IPS DF 6.9 (cell line): Measurements from ENCODE around the gene OR8J3.
"Not testable (repeated sequence)": the region's sequence is repeated elsewhere in the genome, so short reads cannot be mapped to it uniquely, and the experiment has no call there.

Experiments used
- DNase-seq: peaks from one replicate; pipeline ENCODE4 v3.0.0-alpha.2; 2013; ENCODE audit warnings: low read depth, low spot score
- H3K27ac ChIP-seq: one replicate; pipeline ENCODE4 v1.5.1; 2013; ENCODE audit warnings: low read length, control low read depth
- H3K27me3 ChIP-seq: 2 replicates; pipeline ENCODE4 v1.6.1; 2013; ENCODE audit warnings: mild to moderate bottlenecking, low read length; ENCODE audit not compliant: control insufficient read depth, insufficient read depth
- H3K36me3 ChIP-seq: 2 replicates; pipeline ENCODE4 v1.6.1; 2013; ENCODE audit warnings: low read length; ENCODE audit not compliant: control insufficient read depth, insufficient read depth
- H3K4me1 ChIP-seq: 2 replicates; pipeline ENCODE4 v1.6.1; 2013; ENCODE audit warnings: low read length; ENCODE audit not compliant: control insufficient read depth, insufficient read depth
- H3K4me3 ChIP-seq: 2 replicates; pipeline ENCODE4 v1.5.1; 2013; ENCODE audit warnings: mild to moderate bottlenecking, low read length
- H3K9me3 ChIP-seq: 2 replicates; pipeline ENCODE4 v1.6.1; 2013; ENCODE audit warnings: low read length, inconsistent platforms; ENCODE audit not compliant: control insufficient read depth, insufficient read depth
- WGBS: extraction: QIAGEN DNeasy Blood & Tissue Kit; methylation state at CpG from one replicate; pipeline ENCODE4 v1.1.7; 2013; ENCODE audit warnings: mixed read lengths, missing lambda C conversion rate; ENCODE audit not compliant: insufficient read length, insufficient coverage; 5-methylcytosine and 5-hydroxymethylcytosine counted together

The OR8J3 gene

GRCh38 chr11:56140151-56140661 lies at the start of gene OR8J3:
Gene OR8J3, minus strand, starts transcription at chr11:56140201. Its CDS starts 2,483 bp downstream, at chr11:56137718.
- no peak within 1 kb of the TSS for H3K4me3 ChIP-seq
- H3K27ac ChIP-seq, result no peak within 1 kb of the TSS
- H3K36me3 ChIP-seq, result no peaks in the 10 kb centered on the region
- no peaks in the 10 kb centered on the region for H3K27me3 ChIP-seq
- H3K9me3 ChIP-seq, result no peaks in the 10 kb centered on the region
- DNase-seq, result no peak
- H3K4me1 ChIP-seq, result no peaks in the 10 kb centered on the region

- H3K4me3 ChIP-seq, result no peak overlapping the region
- no peaks in the 10 kb centered on the region for H3K27me3 ChIP-seq
- WGBS, result no CpG with 5 or more reads among the region's 3 CpGs
- no peaks in the 10 kb centered on the region for H3K4me1 ChIP-seq
- H3K36me3 ChIP-seq, result no peaks in the 10 kb centered on the region
- no peaks in the 10 kb centered on the region for H3K9me3 ChIP-seq
- DNase-seq, result no peak
- H3K27ac ChIP-seq, result no peak overlapping the region
Observed at GRCh38 chr11:56188602-56189001, 48.6 kb upstream of the OR8J3 start.

- H3K27me3 ChIP-seq, result no peaks in the 10 kb centered on the region
- no peaks in the 10 kb centered on the region for H3K36me3 ChIP-seq
- no peaks in the 10 kb centered on the region for H3K4me1 ChIP-seq
- H3K9me3 ChIP-seq, result no peaks in the 10 kb centered on the region
- H3K27ac ChIP-seq, result no peak overlapping the region
- H3K4me3 ChIP-seq, result no peak overlapping the region
- no peak for DNase-seq
Observed at GRCh38 chr11:56183459-56183858, 43.5 kb upstream of the OR8J3 start.

GRCh38 chr11:56176318-56176717 lies 36.3 kb upstream of the OR8J3 start, which contains the start of gene OR5J2:
Gene OR5J2, plus strand, starts transcription at chr11:56176618. Its CDS starts 0 bp downstream, at chr11:56176618.
- Histone ChIP-seq H3K27me3 (no peaks in the 10 kb centered on the region), H3K27ac (no peak within 1 kb of the TSS), H3K4me1 (no peaks in the 10 kb centered on the region), H3K9me3 (no peaks in the 10 kb centered on the region), H3K36me3 (no peaks in the 10 kb centered on the region), H3K4me3 (no peak within 1 kb of the TSS)
- no peak for DNase-seq
- WGBS, result no CpG with 5 or more reads among the region's 1 CpG

GRCh38 chr11:56172256-56172830 lies 32.3 kb upstream of the OR8J3 start:
- WGBS, result 100% methylated on average over 1 of the region's 3 CpGs
- no peak overlapping the region for H3K4me3 ChIP-seq
- H3K27me3 ChIP-seq, result no peaks in the 10 kb centered on the region
- DNase-seq, result no peak
- H3K4me1 ChIP-seq, result no peaks in the 10 kb centered on the region
- H3K36me3 ChIP-seq, result no peaks in the 10 kb centered on the region
- no peaks in the 10 kb centered on the region for H3K9me3 ChIP-seq
- no peak overlapping the region for H3K27ac ChIP-seq

GRCh38 chr11:56163804-56164203 lies 23.8 kb upstream of the OR8J3 start:
- Histone ChIP-seq H3K27ac (no peak overlapping the region), H3K4me1 (no peaks in the 10 kb centered on the region), H3K36me3 (no peaks in the 10 kb centered on the region), H3K4me3 (no peak overlapping the region), H3K27me3 (no peaks in the 10 kb centered on the region), H3K9me3 (no peaks in the 10 kb centered on the region)
- DNase-seq, result no peak
- WGBS, result no CpG with 5 or more reads among the region's 3 CpGs

- no peak for DNase-seq
- H3K4me1 ChIP-seq, result no peaks in the 10 kb centered on the region
- no peak within 1 kb of the TSS for H3K27ac ChIP-seq
- no peak within 1 kb of the TSS for H3K4me3 ChIP-seq
- WGBS, result no CpG with 5 or more reads among the region's 3 CpGs
- H3K9me3 ChIP-seq, result no peaks in the 10 kb centered on the region
- no peaks in the 10 kb centered on the region for H3K27me3 ChIP-seq
- no peaks in the 10 kb centered on the region for H3K36me3 ChIP-seq
Observed at GRCh38 chr11:56160217-56160616, 20.2 kb upstream of the OR8J3 start, which contains the start of gene OR8K5. Gene OR8K5, minus strand, starts transcription at chr11:56160317. Its CDS starts 0 bp downstream, at chr11:56160317.

- DNase-seq, result no peak
- Histone ChIP-seq H3K4me3 (no peak overlapping the region), H3K36me3 (no peaks in the 10 kb centered on the region; the same call in 1 of the 2 replicates), H3K4me1 (no peaks in the 10 kb centered on the region), H3K27ac (no peak overlapping the region), H3K9me3 (no peaks in the 10 kb centered on the region), H3K27me3 (no peaks in the 10 kb centered on the region)
- WGBS, result no CpG with 5 or more reads among the region's 15 CpGs
Observed at GRCh38 chr11:56152333-56152732, 12.3 kb upstream of the OR8J3 start.

GRCh38 chr11:56151376-56151775 lies 11.4 kb upstream of the OR8J3 start:
- H3K36me3 ChIP-seq, result no peaks in the 10 kb centered on the region; the same call in 1 of the 2 replicates
- H3K27ac ChIP-seq, result no peak overlapping the region
- H3K4me3 ChIP-seq, result no peak overlapping the region
- H3K9me3 ChIP-seq, result no peaks in the 10 kb centered on the region
- no peaks in the 10 kb centered on the region for H3K4me1 ChIP-seq
- H3K27me3 ChIP-seq, result no peaks in the 10 kb centered on the region
- no peak for DNase-seq
- WGBS, result no CpG with 5 or more reads among the region's 1 CpG

- H3K4me1 ChIP-seq, H3K4me3 ChIP-seq, H3K27ac ChIP-seq, DNase-seq, H3K36me3 ChIP-seq, H3K27me3 ChIP-seq, H3K9me3 ChIP-seq: not testable (repeated sequence)
- WGBS, result no CpG with 5 or more reads among the region's 30 CpGs
Observed at GRCh38 chr11:56143681-56144080, 3.7 kb upstream of the OR8J3 start.

- H3K27me3 ChIP-seq, result no peaks in the 10 kb centered on the region
- H3K4me1 ChIP-seq, result no peaks in the 10 kb centered on the region
- no CpG with 5 or more reads among the region's 6 CpGs for WGBS
- no peak within 1 kb of the TSS for H3K27ac ChIP-seq
- H3K4me3 ChIP-seq, result no peak within 1 kb of the TSS
- no peak for DNase-seq
- H3K9me3 ChIP-seq, result no peaks in the 10 kb centered on the region
- H3K36me3 ChIP-seq, result no peaks in the 10 kb centered on the region
Observed at GRCh38 chr11:56122073-56122472, 17.9 kb downstream of the OR8J3 start, which contains the start of gene OR8H3. Gene OR8H3, plus strand, starts transcription at chr11:56122373. Its CDS starts 0 bp downstream, at chr11:56122373.
